Measurements from ENCODE around the gene PHLDB3. TPM values are rescaled to one million over a fixed set of nuclear protein-coding genes. Genes with fewer than 3 reads are reported as not detected.
A peak's percentile ranks its signal among the peaks of the same experiment; 100 is the strongest.

Gene PHLDB3
- total RNA-seq, 1 donor from 2014 or later, result 3.4 TPM

DNA sequence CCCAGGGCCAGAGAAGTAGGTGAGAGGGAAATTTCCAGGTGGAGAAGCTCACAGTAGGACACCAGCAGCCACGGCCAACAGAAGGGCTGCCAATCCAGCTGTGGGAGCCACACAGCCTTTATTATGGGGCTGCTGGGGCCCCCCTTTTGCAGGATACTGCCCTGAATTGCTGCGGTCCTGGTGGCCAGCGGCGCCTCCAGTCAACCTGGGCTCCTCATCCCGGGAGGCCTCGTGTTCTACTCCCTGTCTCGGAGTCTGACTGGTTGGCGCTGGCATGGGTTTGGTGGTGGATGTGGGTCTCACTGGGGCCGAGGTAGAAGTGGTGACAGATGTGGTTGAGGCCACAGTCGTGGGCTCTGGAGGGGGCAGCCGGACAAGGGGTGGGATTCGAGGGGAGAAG, 43.2 kb downstream of the PHLDB3 start:
- Histone ChIP-seq H3K27me3 (peaks cover 51% of the 10 kb centered on the region), H4K20me1 (ENCODE audit: low read depth) (no peaks in the 10 kb centered on the region), H3K9me3 (ENCODE audit: low read depth) (no peaks in the 10 kb centered on the region), H3K36me3 (no peaks in the 10 kb centered on the region), H3K4me1 (no peaks in the 10 kb centered on the region), H2AFZ (replicated peaks) (no peak overlapping the region), H3K79me2 (ENCODE audit: low read depth) (no peaks in the 10 kb centered on the region), H3F3A (ENCODE audit: low read depth) (peaks cover 13% of the 10 kb centered on the region), H3K4me2 (no peak overlapping the region), H3K9ac (no peak overlapping the region), H3K4me3 (no peak overlapping the region), H3K27ac (no peak overlapping the region)
- Mint-ChIP-seq H3K9me3 (no peaks in the 10 kb centered on the region), H3K4me3 (peak overlapping the region; percentile 48), H3K27ac (no peak overlapping the region), H3K36me3 (no peaks in the 10 kb centered on the region), H3K27me3 (ENCODE audit: insufficient read depth, low read depth) (peaks cover 35% of the 10 kb centered on the region), H3K4me1 (peaks cover 5% of the 10 kb centered on the region)
- TF ChIP-seq EZH2 (IDR thresholded peaks at IDR 0.05) (no peak), EZH2phosphoT487 (IDR thresholded peaks at IDR 0.05) (no peak)
- TF ChIP-seq, protein P1, sequence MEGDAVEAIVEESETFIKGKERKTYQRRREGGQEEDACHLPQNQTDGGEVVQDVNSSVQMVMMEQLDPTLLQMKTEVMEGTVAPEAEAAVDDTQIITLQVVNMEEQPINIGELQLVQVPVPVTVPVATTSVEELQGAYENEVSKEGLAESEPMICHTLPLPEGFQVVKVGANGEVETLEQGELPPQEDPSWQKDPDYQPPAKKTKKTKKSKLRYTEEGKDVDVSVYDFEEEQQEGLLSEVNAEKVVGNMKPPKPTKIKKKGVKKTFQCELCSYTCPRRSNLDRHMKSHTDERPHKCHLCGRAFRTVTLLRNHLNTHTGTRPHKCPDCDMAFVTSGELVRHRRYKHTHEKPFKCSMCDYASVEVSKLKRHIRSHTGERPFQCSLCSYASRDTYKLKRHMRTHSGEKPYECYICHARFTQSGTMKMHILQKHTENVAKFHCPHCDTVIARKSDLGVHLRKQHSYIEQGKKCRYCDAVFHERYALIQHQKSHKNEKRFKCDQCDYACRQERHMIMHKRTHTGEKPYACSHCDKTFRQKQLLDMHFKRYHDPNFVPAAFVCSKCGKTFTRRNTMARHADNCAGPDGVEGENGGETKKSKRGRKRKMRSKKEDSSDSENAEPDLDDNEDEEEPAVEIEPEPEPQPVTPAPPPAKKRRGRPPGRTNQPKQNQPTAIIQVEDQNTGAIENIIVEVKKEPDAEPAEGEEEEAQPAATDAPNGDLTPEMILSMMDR (IDR thresholded peaks at IDR 0.05), result no peak
- no peak for DNase-seq (ENCODE audit: low spot score)

DNA sequence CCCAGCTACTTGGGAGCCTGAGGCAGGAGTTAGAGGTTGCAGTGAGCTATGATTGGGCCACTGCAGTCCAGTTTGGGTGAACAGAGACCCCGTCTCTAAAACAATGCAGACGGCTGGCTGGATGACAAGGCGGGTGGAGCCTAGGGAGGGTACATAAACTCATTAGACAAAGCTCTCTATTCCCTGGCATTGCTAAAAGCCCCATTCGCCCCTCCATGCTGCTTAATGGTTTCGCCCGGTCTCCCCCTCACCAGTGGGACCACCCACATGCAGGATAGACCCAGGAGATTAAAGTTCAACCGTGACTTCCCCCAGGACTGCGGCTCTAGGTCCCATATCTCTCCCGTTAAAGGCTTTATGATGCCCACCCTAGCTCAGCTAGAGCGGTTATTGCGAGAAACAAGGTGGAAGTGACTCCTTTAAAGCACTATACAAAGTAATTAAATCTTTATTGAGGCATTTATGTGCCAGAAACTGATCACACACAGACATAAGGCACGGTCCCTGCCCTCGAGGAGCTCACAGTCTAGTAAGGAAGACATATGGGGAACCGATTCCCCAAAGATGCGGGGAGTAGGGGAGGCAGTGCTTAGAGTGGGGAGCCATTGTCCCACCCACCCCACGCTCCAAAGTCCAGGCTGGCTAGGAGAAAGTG, 44.1 kb downstream of the PHLDB3 start:
- H3K4me3 ChIP-seq, result no peak overlapping the region
- no peak overlapping the region for H3K4me2 ChIP-seq
- no peak overlapping the region for H3K27ac ChIP-seq
- H3K9me3 ChIP-seq (ENCODE audit: low read depth), result no peaks in the 10 kb centered on the region
- H3K4me1 ChIP-seq, result no peaks in the 10 kb centered on the region
- TF ChIP-seq EZH2phosphoT487 (IDR thresholded peaks at IDR 0.05), result no peak
- no peak for TF ChIP-seq EZH2 (IDR thresholded peaks at IDR 0.05)
- TF ChIP-seq, protein P1 (IDR thresholded peaks at IDR 0.05), result no peak
- peaks cover 43% of the 10 kb centered on the region for H3K27me3 ChIP-seq
- H3K9ac ChIP-seq, result no peak overlapping the region
- no peak overlapping the region for H3K27ac Mint-ChIP-seq
- H3K27me3 Mint-ChIP-seq (ENCODE audit: insufficient read depth, low read depth), result peaks cover 29% of the 10 kb centered on the region
- no peak for DNase-seq (ENCODE audit: low spot score)
- H3K4me3 Mint-ChIP-seq, result peak overlapping the region; percentile 48
- no peaks in the 10 kb centered on the region for H3K36me3 ChIP-seq
- peaks cover 5% of the 10 kb centered on the region for H3K4me1 Mint-ChIP-seq
- no peaks in the 10 kb centered on the region for H3K79me2 ChIP-seq (ENCODE audit: low read depth)
- H3K9me3 Mint-ChIP-seq, result no peaks in the 10 kb centered on the region
- peaks cover 13% of the 10 kb centered on the region for H3F3A ChIP-seq (ENCODE audit: low read depth)
- no peak overlapping the region for H2AFZ ChIP-seq (replicated peaks)
- no peaks in the 10 kb centered on the region for H4K20me1 ChIP-seq (ENCODE audit: low read depth)
- no peaks in the 10 kb centered on the region for H3K36me3 Mint-ChIP-seq

DNA sequence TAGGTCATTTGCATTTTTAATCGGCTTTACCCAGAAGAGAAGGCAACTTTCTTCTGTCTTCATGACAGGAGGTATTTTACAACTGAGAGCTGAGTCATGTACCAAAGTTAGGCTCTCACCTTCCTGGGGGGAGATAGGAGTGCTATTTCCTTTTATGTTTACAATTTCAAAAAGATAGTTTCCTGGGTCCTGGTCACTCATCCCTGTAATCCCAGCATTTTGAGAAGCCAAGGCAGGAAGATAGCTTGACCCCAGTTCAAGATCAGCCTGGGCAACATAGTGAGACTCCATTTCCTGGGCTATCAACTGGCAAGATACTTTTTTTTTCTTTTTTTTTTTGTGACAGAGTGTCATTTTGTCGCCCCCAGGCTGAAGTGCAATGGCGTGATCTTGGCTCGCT, 46.7 kb downstream of the PHLDB3 start:
- H3K4me2 ChIP-seq, result no peak overlapping the region
- no peak overlapping the region for H3K4me3 ChIP-seq
- no peaks in the 10 kb centered on the region for H3K79me2 ChIP-seq (ENCODE audit: low read depth)
- no peaks in the 10 kb centered on the region for H3K9me3 Mint-ChIP-seq
- peaks cover 20% of the 10 kb centered on the region for H3K27me3 Mint-ChIP-seq (ENCODE audit: insufficient read depth, low read depth)
- H3K9ac ChIP-seq, result no peak overlapping the region
- no peak overlapping the region for H2AFZ ChIP-seq (replicated peaks)
- peaks cover 2% of the 10 kb centered on the region for H3F3A ChIP-seq (ENCODE audit: low read depth)
- no peaks in the 10 kb centered on the region for H3K4me1 Mint-ChIP-seq
- H3K9me3 ChIP-seq (ENCODE audit: low read depth), result no peaks in the 10 kb centered on the region
- TF ChIP-seq EZH2phosphoT487 (IDR thresholded peaks at IDR 0.05), result no peak
- TF ChIP-seq EZH2 (IDR thresholded peaks at IDR 0.05), result no peak
- TF ChIP-seq, protein P1 (IDR thresholded peaks at IDR 0.05), result no peak
- no peak overlapping the region for H3K27ac ChIP-seq
- H4K20me1 ChIP-seq (ENCODE audit: low read depth), result no peaks in the 10 kb centered on the region
- H3K4me1 ChIP-seq, result no peaks in the 10 kb centered on the region
- peak; percentile 27 for DNase-seq (ENCODE audit: low spot score)
- H3K36me3 Mint-ChIP-seq, result no peaks in the 10 kb centered on the region
- H3K4me3 Mint-ChIP-seq, result no peak overlapping the region
- H3K27ac Mint-ChIP-seq, result no peak overlapping the region
- no peaks in the 10 kb centered on the region for H3K36me3 ChIP-seq
- peaks cover 23% of the 10 kb centered on the region for H3K27me3 ChIP-seq

All from neural progenitor cell (in vitro differentiated cells).